DND-41 (cell line): ENCODE data around the gene AIF1.

Experiments used
- CTCF ChIP-seq: IDR thresholded peaks from 2 replicates; pipeline ENCODE4 v1.5.1; 2012; ENCODE audit warnings: borderline replicate concordance, low read length, moderate library complexity, mild to moderate bottlenecking; ENCODE audit not compliant: poor library complexity, severe bottlenecking; ENCODE audit errors: extremely low read depth
- EZH2 ChIP-seq: IDR thresholded peaks from 3 replicates; pipeline ENCODE4 v1.6.1; 2012; ENCODE audit warnings: borderline replicate concordance, low read depth, mild to moderate bottlenecking, moderate library complexity, low read length, inconsistent platforms; ENCODE audit not compliant: severe bottlenecking

GRCh38 chr6:31634131-31634530 is 19.1 kb downstream of the AIF1 start:
- TF ChIP-seq CTCF (no peak), EZH2 (no peak)
